ENCODE data around the gene BCO1. TPM values are rescaled to one million over a fixed set of nuclear protein-coding genes. Genes with fewer than 3 reads are reported as not detected.

The BCO1 gene
- total and polyA plus RNA-seq, 3 experiments from 2014 or later = not detected

DNA sequence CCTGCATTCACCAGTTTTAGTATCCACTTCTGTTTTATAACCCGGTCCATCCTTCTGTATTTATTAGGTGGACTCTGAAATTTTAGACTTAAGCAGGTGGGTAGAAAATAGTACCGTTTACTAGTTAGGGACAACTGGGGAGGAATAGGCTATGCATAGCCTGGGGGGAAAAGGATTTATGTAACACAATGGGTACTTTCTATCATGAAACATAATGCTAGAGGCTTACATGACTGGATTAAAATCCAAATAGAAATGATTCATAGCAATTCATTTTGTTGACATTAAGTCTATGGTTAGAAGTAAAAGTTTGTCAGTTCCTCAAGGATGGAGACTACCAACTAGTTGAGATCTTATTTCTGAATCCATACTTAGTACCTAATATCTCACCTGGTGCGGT, 94.9 kb downstream of the BCO1 start:
- H3K27ac Mint-ChIP-seq = no peak overlapping the region
- Histone ChIP-seq H3K4me3 (ENCODE audit: low read length) (no peak overlapping the region), H3K27me3 (ENCODE audit: insufficient read depth, low read length, poor library complexity, severe bottlenecking) (no peaks in the 10 kb centered on the region), H3K27ac (ENCODE audit: low read depth, low read length) (no peak overlapping the region), H3K9me3 (ENCODE audit: low read length) (no peaks in the 10 kb centered on the region), H3K36me3 (ENCODE audit: insufficient read depth, low read length) (no peaks in the 10 kb centered on the region), H3K4me1 (ENCODE audit: insufficient read depth, low read length) (no peaks in the 10 kb centered on the region)
- H3K27me3 Mint-ChIP-seq = no peaks in the 10 kb centered on the region
- DNase-seq = no peak
- CTCF ChIA-PET = no interaction called here
- peaks cover 0 to 14% (median 10%) of the 10 kb centered on the region in 3 donors for H3K36me3 Mint-ChIP-seq
- POLR2A ChIA-PET = no interaction called here
- no peak overlapping the region for H3K4me3 Mint-ChIP-seq
- H3K4me1 Mint-ChIP-seq = peaks cover 5 to 16% (median 13%) of the 10 kb centered on the region in 3 donors
- H3K9me3 Mint-ChIP-seq = no peaks in the 10 kb centered on the region

DNA sequence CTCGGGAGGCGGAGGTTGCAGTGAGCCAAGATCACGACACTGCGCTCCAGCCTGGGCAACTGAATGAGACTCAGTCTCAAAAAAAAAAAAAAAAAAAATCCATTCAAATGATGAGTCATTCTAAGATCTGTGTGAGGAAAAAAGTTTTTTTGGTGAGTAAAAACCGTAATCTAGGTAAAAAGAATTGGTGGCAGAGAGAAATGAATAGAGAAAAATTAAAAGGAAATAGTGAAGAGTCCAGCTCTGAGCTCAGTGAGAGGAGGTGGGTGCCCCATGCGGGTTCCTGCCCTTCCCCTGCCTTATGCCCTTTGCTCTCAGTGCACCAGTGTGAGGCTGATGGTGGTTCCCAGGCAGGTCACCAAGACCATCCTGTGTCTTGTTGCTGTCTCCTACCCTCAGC, 97.2 kb downstream of the BCO1 start:
- ChIA-PET CTCF (interaction anchor here (0.6 kb wide), 1 partner anchor 15 kb away, joined by 3 read pairs; no protein-coding TSS in a partner anchor), POLR2A (no interaction called here)
- H3K4me1 ChIP-seq (ENCODE audit: insufficient read depth, low read length) = no peaks in the 10 kb centered on the region
- no peak overlapping the region for H3K4me3 Mint-ChIP-seq
- H3K27ac ChIP-seq (ENCODE audit: low read depth, low read length) = no peak overlapping the region
- peaks cover 7 to 12% (median 9%) of the 10 kb centered on the region in 3 donors for H3K36me3 Mint-ChIP-seq
- H3K9me3 Mint-ChIP-seq = no peaks in the 10 kb centered on the region
- no peaks in the 10 kb centered on the region for H3K36me3 ChIP-seq (ENCODE audit: insufficient read depth, low read length)
- peaks cover 0 to 12% (median 10%) of the 10 kb centered on the region in 3 donors for H3K4me1 Mint-ChIP-seq
- H3K4me3 ChIP-seq (ENCODE audit: low read length) = no peak overlapping the region
- no peak overlapping the region for H3K27ac Mint-ChIP-seq
- H3K27me3 Mint-ChIP-seq = no peaks in the 10 kb centered on the region
- no peak for DNase-seq
- no peaks in the 10 kb centered on the region for H3K9me3 ChIP-seq (ENCODE audit: low read length)
- H3K27me3 ChIP-seq (ENCODE audit: insufficient read depth, low read length, poor library complexity, severe bottlenecking) = no peaks in the 10 kb centered on the region

DNA sequence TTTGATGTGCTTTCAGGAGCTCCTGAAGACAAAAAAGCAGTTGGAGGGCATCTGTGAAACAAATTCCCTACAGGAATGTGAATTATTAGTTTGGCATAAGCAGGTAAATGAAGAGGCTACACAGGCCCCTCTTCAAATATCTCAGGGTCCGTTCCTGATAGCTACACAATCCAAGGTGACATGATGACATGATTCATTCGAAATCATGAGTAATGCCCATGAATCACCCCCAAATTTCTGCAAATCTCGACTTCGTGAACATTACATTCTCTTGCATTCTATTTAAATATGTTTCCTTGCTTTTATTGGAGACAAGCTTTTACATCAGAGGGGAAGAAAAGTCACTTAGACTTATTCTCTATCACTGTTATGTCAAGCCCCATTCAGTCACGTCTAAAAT, 98.6 kb downstream of the BCO1 start:
- H3K9me3 ChIP-seq (ENCODE audit: low read length) = no peaks in the 10 kb centered on the region
- H3K36me3 Mint-ChIP-seq = peaks cover 7 to 10% (median 9%) of the 10 kb centered on the region in 3 donors
- H3K4me3 Mint-ChIP-seq = no peak overlapping the region
- H3K27me3 Mint-ChIP-seq = no peaks in the 10 kb centered on the region
- H3K27ac ChIP-seq (ENCODE audit: low read depth, low read length) = no peak overlapping the region
- H3K36me3 ChIP-seq (ENCODE audit: insufficient read depth, low read length) = no peaks in the 10 kb centered on the region
- no peaks in the 10 kb centered on the region for H3K4me1 ChIP-seq (ENCODE audit: insufficient read depth, low read length)
- no peak overlapping the region for H3K27ac Mint-ChIP-seq
- POLR2A ChIA-PET = no interaction called here
- CTCF ChIA-PET = no interaction called here
- H3K9me3 Mint-ChIP-seq = no peaks in the 10 kb centered on the region
- no peak for DNase-seq
- peaks cover 0 to 9% (median 7%) of the 10 kb centered on the region in 3 donors for H3K4me1 Mint-ChIP-seq
- H3K4me3 ChIP-seq (ENCODE audit: low read length) = no peak overlapping the region
- H3K27me3 ChIP-seq (ENCODE audit: insufficient read depth, low read length, poor library complexity, severe bottlenecking) = no peaks in the 10 kb centered on the region

Other genes with a start within 250 kb of the BCO1 start
- 100 to 1,000 TPM; 125 to 126 TPM for gene CMC2, start 231.8 kb upstream of the BCO1 start, total RNA-seq
- gene CMC2, start 231.8 kb upstream of the BCO1 start, polyA plus RNA-seq = 135 TPM
- 10 to 100 TPM; 52.2 to 53.7 TPM for gene CENPN, start 231.5 kb upstream of the BCO1 start, total RNA-seq
- gene CENPN, start 231.5 kb upstream of the BCO1 start, polyA plus RNA-seq = 4.7 TPM
- 10 to 100 TPM; 30.5 to 31.3 TPM for gene ATMIN, start 202.8 kb upstream of the BCO1 start, total RNA-seq
- 39.2 TPM for gene ATMIN, start 202.8 kb upstream of the BCO1 start, polyA plus RNA-seq
- gene C16orf46, start 161.5 kb upstream of the BCO1 start, total RNA-seq = under 1 TPM in 1 of 2 experiments, not detected in 1; 0.59 TPM
- 0.93 TPM for gene C16orf46, start 161.5 kb upstream of the BCO1 start, polyA plus RNA-seq
- gene GCSH, start 142.3 kb upstream of the BCO1 start, total RNA-seq = 10 to 100 TPM; 23.4 to 26.0 TPM
- gene GCSH, start 142.3 kb upstream of the BCO1 start, polyA plus RNA-seq = 9.3 TPM
- gene GAN, start 76.3 kb downstream of the BCO1 start, total RNA-seq = 10 to 100 TPM; 11.0 to 12.0 TPM
- gene GAN, start 76.3 kb downstream of the BCO1 start, polyA plus RNA-seq = 2.4 TPM
- gene CMIP, start 206.1 kb downstream of the BCO1 start, total RNA-seq = 10 to 100 TPM; 23.6 to 24.4 TPM
- 1.0 TPM for gene CMIP, start 206.1 kb downstream of the BCO1 start, polyA plus RNA-seq